Measurements from ENCODE around the gene RASSF6.

GRCh38 chr4:73583666-73584065 lies 36.6 kb downstream of the RASSF6 start:
- TF ChIP-seq POLR2A (IDR thresholded peaks at IDR 0.05; ENCODE audit: low read length) (no peak), GATA1 (IDR thresholded peaks at IDR 0.05; ENCODE audit: low read depth, low read length) (no peak)

Data from erythroblast (primary cell).